DND-41 (cell line): ENCODE data around the gene DBNL.
A peak's percentile ranks its signal among the peaks of the same experiment; 100 is the strongest.

ENCODE experiments used
- ATAC-seq: fragments of 200-7000 bp; cut with Tn5 transposase; 3 replicates; pipeline ENCODE4 v1.9.1; 2021; ENCODE audit warnings: low read depth; ENCODE audit not compliant: insufficient read depth
- DNase-seq: peaks from one replicate; pipeline ENCODE4 v3.0.0-alpha.2; 2020
- H2AFZ ChIP-seq: 2 replicates; pipeline ENCODE4 v1.6.0; 2012; ENCODE audit warnings: low read depth, low read length
- H3K27ac ChIP-seq: 2 replicates; pipeline ENCODE4 v1.5.1; 2012; ENCODE audit warnings: low read length, inconsistent platforms
- H3K27me3 ChIP-seq: fragments of 200-600 bp; sonication (generic); 2 replicates; pipeline ENCODE4 v1.6.0; 2012; ENCODE audit warnings: low read length, mild to moderate bottlenecking, inconsistent platforms; ENCODE audit not compliant: insufficient read depth, poor library complexity
- H3K36me3 ChIP-seq: 2 replicates; pipeline ENCODE4 v1.5.1; 2012; ENCODE audit warnings: low read length, inconsistent platforms; ENCODE audit not compliant: insufficient read depth
- H3K4me1 ChIP-seq: 2 replicates; pipeline ENCODE4 v1.5.1; 2012; ENCODE audit warnings: mild to moderate bottlenecking, low read length; ENCODE audit not compliant: insufficient read depth
- H3K4me2 ChIP-seq: 2 replicates; pipeline ENCODE4 v1.6.0; 2012; ENCODE audit warnings: mild to moderate bottlenecking, moderate library complexity, low read length, inconsistent platforms; ENCODE audit not compliant: insufficient read depth
- H3K4me3 ChIP-seq, 2 experiments: fragments of 200-600 bp in 1 of 2; shearing (Covaris generic) in 1 of 2; 2 replicates each; pipeline ENCODE4 v1.5.1; 2012 to 2016; ENCODE audit warnings: inconsistent platforms in 2 of 2, low read length in 2 of 2, mild to moderate bottlenecking in 2 of 2, low read depth in 1 of 2, moderate library complexity in 1 of 2
- H3K79me2 ChIP-seq: 2 replicates; pipeline ENCODE4 v1.6.0; 2012; ENCODE audit warnings: low read length, inconsistent platforms; ENCODE audit not compliant: insufficient read depth
- H3K9ac ChIP-seq: 2 replicates; pipeline ENCODE4 v1.6.0; 2012; ENCODE audit warnings: low read depth, mild to moderate bottlenecking, inconsistent platforms, low read length, moderate library complexity
- H3K9me3 ChIP-seq: 2 replicates; pipeline ENCODE4 v1.5.1; 2012; ENCODE audit warnings: low read length, moderate library complexity, mild to moderate bottlenecking, inconsistent platforms; ENCODE audit not compliant: insufficient read depth, severe bottlenecking
- H4K20me1 ChIP-seq: 2 replicates; pipeline ENCODE4 v1.6.0; 2012; ENCODE audit warnings: low read length; ENCODE audit not compliant: insufficient read depth
- CTCF ChIP-seq: IDR thresholded peaks from 2 replicates; pipeline ENCODE4 v1.5.1; 2012; ENCODE audit warnings: borderline replicate concordance, low read length, moderate library complexity, mild to moderate bottlenecking; ENCODE audit not compliant: poor library complexity, severe bottlenecking; ENCODE audit errors: extremely low read depth
- EZH2 ChIP-seq: IDR thresholded peaks from 3 replicates; pipeline ENCODE4 v1.6.1; 2012; ENCODE audit warnings: borderline replicate concordance, low read depth, mild to moderate bottlenecking, moderate library complexity, low read length, inconsistent platforms; ENCODE audit not compliant: severe bottlenecking

Gene DBNL

GRCh38 chr7:44068054-44068453 is 23.6 kb downstream of the DBNL start:
- Histone ChIP-seq H4K20me1 (peaks cover 3% of the 10 kb centered on the region; the same call in 1 of the 2 replicates), H3K4me1 (no peaks in the 10 kb centered on the region), H3K4me2 (no peak overlapping the region), H3K27me3 (no peaks in the 10 kb centered on the region), H3K79me2 (no peaks in the 10 kb centered on the region), H3K27ac (no peak overlapping the region), H3K9me3 (no peaks in the 10 kb centered on the region), H3K9ac (no peak overlapping the region), H3K4me3 (no peak overlapping the region), H2AFZ (no peak overlapping the region), H3K36me3 (peaks cover 12% of the 10 kb centered on the region)
- TF ChIP-seq CTCF (no peak), EZH2 (no peak)
- DNase-seq = no peak
- ATAC-seq = no peak

GRCh38 chr7:44071726-44072363 is 27.3 kb downstream of the DBNL start:
- Histone ChIP-seq H3K79me2 (no peaks in the 10 kb centered on the region), H3K4me2 (no peak overlapping the region), H2AFZ (no peak overlapping the region), H3K4me3 (no peak overlapping the region), H3K4me1 (no peaks in the 10 kb centered on the region), H3K9ac (no peak overlapping the region), H4K20me1 (peaks cover 3% of the 10 kb centered on the region; the same call in 1 of the 2 replicates), H3K27me3 (no peaks in the 10 kb centered on the region), H3K27ac (peak overlapping the region; percentile 39; the same call in 1 of the 2 replicates), H3K9me3 (no peaks in the 10 kb centered on the region), H3K36me3 (peaks cover 48% of the 10 kb centered on the region)
- TF ChIP-seq EZH2 = no peak
- TF ChIP-seq CTCF = no peak
- DNase-seq (no peak), ATAC-seq (no peak)

- Histone ChIP-seq H3K4me3 (no peak overlapping the region), H2AFZ (no peak overlapping the region), H3K9me3 (no peaks in the 10 kb centered on the region), H3K79me2 (no peaks in the 10 kb centered on the region), H4K20me1 (peaks cover 3% of the 10 kb centered on the region; the same call in 1 of the 2 replicates), H3K27ac (peak overlapping the region; percentile 39; the same call in 1 of the 2 replicates), H3K4me1 (peaks cover 2% of the 10 kb centered on the region), H3K9ac (no peak overlapping the region), H3K4me2 (no peak overlapping the region; the same call in 1 of the 2 replicates), H3K27me3 (no peaks in the 10 kb centered on the region), H3K36me3 (peaks cover 55% of the 10 kb centered on the region)
- TF ChIP-seq CTCF (peak; percentile 76), EZH2 (no peak)
- DNase-seq (peak; percentile 67), ATAC-seq (peak; percentile 63)
Observed at GRCh38 chr7:44072364-44073231, 28.1 kb downstream of the DBNL start.
